Stimulated activated CD4-positive, alpha-beta T cell treated with anti-CD3 and anti-CD28 coated beads, Interleukin-12 subunit alpha, Interleukin-12 subunit beta, amount 100 ng/mL, for 24 hours (primary cell): ENCODE measurements around the gene ITK.
"Not testable (repeated sequence)": the region's sequence is repeated elsewhere in the genome, so short reads cannot be mapped to it uniquely, and the experiment has no call there.

Source experiments
- DNase-seq, 2 experiments: peaks; one replicate each; pipeline ENCODE4 v3.0.0-alpha.2; 2020; ENCODE audit warnings: low read depth in 2 of 2

Gene ITK

DNA sequence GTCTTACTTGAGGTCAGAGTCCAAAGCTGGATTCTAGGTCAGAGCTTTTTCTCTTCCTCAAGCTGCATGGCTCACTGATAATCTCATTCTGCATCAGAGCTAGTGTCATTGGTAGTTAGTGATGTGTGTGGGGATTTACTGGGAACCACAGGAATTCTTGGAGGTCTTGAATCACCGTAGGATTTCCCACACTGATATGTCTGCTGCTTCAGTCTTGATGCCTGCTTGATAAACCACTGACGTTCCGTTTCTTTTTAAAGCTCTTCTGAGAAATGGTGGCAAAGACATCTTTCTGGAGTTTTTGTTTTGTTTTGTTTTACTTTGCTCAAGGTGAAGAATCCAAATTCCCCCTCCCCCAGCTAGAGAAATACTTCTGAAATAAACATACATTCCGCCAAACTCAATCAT is 13.4 kb upstream of the ITK start:
- no peak for DNase-seq

DNA sequence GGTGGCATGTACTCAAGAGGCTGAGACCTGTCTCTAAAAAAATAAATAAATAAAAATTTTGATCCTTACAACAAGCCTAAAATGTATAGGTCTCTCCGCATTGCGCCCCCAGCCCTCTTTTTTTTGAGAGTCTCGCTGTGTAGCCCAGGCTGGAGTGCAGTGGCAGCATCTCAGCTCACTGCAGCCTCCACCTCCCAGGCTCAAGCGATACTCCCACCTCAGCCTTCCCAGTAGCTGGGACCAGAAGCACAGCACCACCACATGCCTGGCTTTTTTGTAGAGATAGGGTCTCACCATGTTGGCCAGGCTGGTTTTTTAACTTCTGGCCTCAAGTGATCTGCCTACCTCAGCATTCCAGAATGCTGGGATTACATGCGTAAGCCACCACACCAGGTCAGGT is 12.4 kb upstream of the ITK start:
- DNase-seq, result no peak

DNA sequence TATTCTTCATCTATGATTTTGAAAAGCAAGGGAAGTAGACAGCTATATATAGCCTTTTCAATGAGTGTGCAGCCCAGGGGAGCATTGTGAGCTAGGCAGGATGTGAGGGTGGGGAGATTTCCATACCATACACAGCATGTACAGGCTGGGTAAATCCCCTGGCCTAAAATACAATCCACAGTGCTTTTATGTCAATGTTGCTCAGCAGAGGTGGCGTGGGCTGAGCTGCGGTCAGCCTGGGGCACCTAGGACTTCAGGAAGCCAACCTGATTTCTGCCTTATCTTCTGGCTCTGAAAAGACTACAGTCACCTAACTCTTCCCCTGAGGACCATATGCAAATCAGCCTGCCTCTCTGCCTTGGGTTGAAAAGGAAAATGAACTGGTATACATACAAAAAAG is 8.2 kb upstream of the ITK start:
- peak; percentile 78 to 84 for DNase-seq

GRCh38 chr5:157175071-157175612 is 5.5 kb upstream of the ITK start:
- no peak for DNase-seq

DNA sequence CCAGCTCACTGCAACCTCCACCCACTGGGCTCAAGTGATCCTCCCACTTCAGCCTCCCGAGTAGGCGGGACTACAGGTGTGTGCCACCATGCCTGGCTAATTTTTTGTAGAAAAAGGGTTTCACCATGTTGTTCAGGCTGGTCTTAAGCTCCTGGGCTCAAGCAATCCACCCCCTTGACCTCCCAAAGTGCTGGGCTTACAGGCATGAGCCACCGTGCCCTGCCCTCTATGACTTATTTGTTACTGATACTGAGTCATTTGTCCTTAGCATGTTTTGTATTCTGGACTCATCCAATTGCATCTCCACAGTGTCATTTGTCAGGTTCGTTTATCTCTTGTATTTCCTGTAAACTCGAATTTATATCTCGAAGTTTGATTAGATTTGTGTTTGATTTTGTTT is 2.7 kb upstream of the ITK start:
- no peak for DNase-seq

DNA sequence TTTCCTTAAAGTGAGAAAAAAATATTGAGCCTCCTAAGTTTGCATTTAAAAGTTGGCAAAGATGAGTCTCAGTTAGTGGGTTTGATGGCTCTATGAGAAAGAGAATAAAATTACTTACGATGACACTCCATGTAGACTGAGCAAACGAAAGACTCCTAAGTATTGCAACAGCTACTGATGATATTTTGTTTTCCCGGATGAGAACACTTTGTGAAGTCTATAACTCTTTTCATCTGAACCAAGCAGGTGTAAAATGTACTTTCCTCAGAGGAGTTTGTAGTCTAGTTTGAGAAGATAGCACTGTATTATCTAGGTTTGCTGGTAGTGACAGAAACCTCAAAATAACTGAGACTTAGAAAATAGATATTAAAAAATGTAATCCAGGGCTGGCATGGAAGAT is 1.7 kb upstream of the ITK start:
- DNase-seq, result no peak

DNA sequence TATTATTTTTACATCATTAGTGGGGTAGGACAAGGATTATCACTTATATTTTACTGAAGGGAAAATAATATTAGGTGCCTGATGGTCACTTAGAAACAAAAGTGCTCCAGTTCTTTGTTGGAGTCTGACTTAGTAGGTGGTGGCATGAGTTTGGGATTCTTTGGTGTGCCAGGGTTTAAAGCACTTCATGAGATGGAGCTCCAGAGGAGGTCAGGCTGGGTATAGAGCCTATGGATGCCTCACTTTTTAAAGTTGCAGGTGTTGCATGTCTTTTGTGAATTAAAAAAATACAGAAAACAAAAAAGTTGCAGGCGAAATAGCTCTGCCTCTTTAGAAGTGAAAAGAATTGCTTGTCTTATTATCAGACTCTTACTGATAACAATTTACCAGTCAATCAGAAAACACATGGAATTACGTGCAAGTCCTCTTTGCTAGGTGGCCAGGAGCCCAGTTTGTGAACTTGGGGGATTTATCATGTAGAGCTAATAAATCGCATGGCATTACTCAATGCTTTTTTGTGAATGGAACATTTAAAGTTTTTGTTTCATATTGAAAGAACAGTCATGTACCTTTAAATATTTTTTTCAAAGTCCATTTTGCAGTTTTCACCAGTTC is 1.6 kb downstream of the ITK start:
- DNase-seq, result no peak

DNA sequence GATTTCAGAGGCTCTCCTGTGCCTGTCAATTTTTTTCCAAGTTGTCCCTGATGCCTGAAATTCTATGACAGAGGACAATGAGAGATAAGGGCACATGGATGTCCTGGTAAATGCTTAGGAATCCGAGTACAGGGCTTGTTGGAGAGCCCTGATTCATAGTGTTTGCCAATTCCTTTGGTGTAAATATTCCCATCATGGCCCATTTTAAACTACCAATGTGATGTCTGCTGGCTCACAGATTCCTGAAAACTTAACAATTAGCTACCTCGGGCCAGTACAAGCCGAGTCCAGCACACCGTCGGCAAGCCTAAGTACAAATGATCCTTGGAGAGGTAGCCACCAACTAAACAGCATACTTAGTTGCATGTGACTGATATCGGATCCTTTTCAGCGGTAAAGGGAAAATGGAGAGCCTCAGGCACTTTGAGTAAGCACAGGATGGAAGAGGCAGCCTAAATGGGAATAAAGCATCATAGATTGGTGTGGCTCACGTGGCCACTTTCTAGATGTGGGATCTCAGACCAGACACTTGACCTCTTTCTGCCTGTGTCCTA is 3.6 kb downstream of the ITK start:
- no peak for DNase-seq

DNA sequence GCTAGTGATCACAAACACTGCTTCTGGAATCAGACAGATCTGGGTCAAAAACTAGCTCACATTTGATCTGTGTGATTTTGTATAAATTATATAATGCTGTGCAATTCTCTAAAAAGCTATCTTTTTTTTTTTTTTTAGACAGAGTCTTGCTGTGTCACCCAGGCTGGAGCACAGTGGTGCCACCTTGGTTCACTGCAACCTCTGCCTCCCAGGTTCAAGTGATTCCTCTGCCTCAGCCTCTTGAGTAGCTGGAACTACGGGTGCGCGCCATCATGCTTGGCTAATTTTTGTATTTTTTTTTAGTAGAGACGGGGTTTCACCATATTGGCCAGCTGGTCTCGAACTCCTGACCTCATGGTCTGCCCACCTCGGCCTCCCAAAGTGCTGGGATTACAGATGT is 4.5 kb downstream of the ITK start:
- DNase-seq, result not testable (repeated sequence)

DNA sequence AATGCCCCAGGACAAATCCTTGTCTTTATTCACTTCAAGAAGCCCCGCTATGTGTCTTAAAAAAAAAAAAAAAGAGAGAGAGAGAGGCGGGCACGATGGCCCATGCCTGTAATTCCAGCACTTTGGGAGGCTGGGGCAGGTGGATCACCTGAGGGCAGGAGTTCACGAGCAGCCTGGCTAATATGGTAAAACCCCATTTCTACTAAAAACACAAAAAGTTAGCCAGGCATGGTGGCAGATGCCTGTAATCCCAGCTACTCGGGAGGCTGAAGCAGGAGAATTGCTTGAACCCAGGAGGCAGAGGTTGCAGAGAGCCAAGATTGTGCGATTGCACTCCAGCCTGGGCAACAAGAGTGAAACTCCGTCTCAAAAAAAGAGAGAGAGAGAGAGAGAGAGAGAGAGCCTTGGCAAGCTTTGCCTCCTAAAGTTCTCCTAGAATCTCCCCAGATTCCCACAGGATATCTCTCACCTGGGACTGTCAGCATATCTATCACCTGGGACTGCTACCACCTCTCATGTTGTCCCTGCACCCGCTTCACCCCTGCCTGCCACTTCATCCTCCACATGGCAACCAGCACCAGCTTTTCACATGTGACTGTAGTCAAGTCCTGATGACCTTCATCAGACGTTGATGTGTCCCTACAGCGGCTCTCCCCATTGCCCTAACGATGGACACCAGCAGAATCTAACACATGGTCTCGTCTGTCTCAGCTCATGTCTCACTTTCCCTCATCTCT is 5.8 kb downstream of the ITK start:
- DNase-seq, result no peak

DNA sequence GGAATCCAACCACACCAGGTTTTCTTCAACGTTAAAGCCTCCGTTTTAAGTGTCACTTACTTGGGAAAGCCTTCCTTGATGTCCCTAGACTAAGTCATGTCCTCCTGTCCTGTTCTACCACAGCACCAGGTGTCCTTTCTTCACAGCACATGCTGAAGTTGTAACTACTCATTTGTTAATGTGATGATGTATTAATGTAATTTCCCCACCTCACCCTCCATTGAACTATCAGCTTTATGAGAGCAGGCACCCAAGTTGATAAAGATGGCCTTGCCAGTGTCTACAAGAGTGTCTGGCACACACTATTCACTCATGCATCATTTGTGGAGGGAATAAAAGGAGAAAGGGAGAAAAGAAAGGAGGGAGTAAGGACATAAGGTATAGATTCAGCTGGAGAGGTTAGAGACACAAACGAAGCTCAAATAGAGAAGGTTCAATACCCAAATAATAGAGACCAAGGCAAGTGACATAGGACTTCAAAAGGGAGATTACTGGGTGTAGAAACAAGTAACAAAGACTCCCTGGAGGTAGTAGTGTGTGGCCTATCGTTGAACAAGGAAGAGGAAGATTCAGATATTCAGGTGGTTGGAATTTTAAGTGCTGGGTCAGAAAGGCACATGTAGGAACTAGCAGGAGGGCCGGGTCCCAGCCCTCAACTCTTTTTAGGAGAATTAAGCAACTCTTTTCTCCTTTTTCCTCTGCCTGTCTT is 6.6 kb downstream of the ITK start:
- DNase-seq, result no peak

- no peak for DNase-seq
Measured at GRCh38 chr5:157188270-157188669, 7.6 kb downstream of the ITK start.

GRCh38 chr5:157189223-157189622 is 8.6 kb downstream of the ITK start:
- DNase-seq, result peak in 1 of 2 experiments; percentile 57

DNA sequence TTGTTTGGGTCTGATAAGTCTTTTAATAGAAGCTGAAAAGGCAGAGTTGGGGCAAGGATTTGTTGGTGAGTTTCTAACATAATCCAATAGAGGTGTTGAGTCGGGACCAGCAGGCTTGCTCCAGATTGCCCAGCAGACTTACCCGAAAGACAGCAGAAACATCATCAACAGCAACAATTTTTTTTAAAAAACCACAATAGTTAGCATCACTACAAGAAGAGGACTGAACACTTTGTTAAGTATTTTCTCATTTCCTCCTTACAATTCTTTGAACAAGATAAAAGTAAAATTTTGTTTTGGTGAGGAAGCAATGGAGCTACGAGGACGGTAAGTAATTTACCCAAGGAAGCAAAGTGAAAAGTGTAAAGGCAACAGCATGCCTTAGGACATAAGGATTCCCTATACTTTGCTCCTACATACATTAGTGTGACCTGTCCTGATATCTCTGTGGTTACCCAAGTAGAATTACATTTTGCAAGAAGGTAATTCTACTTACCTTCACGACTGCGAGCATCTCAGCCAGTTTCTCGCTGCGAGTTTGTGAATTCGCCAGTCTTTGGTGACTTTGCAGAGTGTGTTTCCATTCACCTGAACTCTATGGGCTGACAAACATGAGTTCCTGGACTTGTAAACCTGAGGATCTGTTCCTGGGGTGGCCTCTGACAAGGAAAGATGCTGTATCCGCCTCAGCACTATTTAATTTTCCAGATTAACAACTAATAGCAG is 13.2 kb downstream of the ITK start:
- no peak for DNase-seq

DNA sequence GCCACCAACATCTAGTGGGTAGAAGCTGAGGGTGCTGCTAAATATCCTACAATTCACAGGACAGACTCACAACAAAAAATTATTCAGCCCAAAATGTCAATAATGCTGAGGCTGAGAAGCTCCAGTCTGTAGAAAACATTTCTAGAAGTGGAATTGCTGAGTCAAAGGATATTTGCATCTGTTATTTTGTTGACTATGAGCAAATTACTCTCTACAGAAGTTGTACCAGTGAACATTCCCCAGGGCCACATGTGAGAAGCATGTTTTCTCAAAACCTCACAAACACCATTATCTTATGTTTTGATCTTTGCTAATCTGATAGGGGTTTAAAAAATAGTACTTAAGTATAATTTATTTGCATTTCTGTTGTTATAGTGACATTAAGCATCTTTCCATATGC is 15.4 kb downstream of the ITK start:
- no peak for DNase-seq

- no peak for DNase-seq
Measured at GRCh38 chr5:157197086-157197485, 16.4 kb downstream of the ITK start.

GRCh38 chr5:157198277-157198986 is 17.8 kb downstream of the ITK start:
- DNase-seq, result no peak

- no peak for DNase-seq
Measured at GRCh38 chr5:157201857-157202256, 21.2 kb downstream of the ITK start.

GRCh38 chr5:157203417-157203816 is 22.8 kb downstream of the ITK start:
- no peak for DNase-seq

- DNase-seq, result no peak
Measured at GRCh38 chr5:157204765-157205164, 24.1 kb downstream of the ITK start.

DNA sequence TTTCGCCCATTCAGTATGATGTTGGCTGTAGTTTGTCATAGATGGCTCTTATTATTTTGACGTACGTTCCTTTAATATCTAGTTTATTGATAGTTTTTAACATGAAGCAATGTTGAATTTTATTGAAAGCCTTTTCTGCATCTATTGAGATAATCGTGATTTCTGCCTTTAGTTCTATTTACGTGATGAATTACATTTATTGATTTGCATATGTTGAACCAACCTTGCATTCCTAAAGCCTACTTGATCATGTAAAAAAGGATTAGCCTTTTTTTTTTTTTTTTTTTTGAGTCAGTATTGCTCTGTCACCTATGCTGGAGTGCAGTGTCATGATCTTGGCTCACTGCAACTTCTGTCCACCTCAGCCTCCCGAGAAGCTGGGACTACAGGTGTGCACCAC is 25.1 kb downstream of the ITK start:
- DNase-seq, result no peak
